GM18909 (cell line): ENCODE measurements around the gene COL5A2.

Source experiments
- ATAC-seq: cut with Tn5 transposase; IDR thresholded peaks from one replicate; pipeline ENCODE4 v1.9.1; 2021; ENCODE audit warnings: mild to moderate bottlenecking; ENCODE audit not compliant: unreplicated experiment, poor library complexity

COL5A2 gene

DNA sequence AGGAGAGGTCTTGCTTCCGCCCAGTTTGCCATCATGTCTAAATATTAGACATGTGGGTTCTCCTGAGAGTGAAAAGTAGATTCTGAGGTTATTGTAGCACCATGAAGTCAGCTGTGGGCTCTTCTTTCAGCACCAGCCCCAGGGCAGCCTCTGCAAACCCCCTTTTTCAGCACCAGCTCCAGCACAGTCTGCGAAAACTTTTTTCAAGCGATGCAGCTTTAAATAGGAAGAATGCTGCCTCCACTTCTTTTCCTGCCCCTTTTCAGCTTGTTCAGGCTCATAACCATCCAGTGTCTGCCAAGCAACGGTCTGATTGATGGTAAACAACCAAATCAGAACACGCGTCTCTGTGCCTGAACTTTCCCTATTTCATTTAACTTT, at the start of gene COL5A2:
TSS of gene COL5A2 (minus strand) at position 192 of the 381 bp plus-strand sequence. CDS start at position 35, 157 bp downstream.
- ATAC-seq: no peak

DNA sequence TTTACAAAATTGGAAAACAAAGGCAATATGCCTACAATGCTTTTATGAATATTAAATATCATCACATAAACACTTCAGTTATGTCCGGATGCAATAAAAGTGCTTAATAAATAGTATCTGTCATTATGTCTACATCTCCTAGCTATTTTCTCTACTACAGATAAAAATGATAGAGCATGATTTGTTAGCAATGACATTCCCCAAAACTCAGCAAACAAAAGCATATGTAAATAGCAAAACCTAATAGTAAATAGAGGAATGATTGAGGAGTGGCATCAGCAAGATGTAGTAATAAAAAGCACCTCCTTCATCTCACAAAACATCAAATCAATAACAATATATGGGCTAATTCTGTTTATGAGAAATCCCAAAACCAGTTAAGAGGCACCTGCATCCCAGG, 46.5 kb upstream of the COL5A2 start:
- ATAC-seq: no peak

DNA sequence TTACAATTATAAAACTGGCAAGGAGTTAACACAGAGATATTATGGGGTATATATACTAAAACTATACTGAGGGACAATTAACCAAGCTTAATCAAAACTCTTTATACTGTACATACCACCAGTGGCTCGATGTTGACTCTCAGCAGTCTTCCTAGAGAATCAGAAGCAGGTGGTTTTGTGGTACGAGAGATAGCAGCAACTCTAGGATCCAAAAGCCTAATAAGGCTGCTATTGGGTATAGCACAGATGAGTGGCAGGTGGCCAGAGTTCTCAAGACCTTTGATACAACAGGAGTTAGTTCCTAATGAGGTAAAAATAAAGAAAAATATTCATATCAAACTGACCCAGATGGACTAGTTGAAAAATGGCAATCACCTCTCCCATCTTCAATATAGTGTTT, 45.5 kb upstream of the COL5A2 start:
- ATAC-seq: no peak

DNA sequence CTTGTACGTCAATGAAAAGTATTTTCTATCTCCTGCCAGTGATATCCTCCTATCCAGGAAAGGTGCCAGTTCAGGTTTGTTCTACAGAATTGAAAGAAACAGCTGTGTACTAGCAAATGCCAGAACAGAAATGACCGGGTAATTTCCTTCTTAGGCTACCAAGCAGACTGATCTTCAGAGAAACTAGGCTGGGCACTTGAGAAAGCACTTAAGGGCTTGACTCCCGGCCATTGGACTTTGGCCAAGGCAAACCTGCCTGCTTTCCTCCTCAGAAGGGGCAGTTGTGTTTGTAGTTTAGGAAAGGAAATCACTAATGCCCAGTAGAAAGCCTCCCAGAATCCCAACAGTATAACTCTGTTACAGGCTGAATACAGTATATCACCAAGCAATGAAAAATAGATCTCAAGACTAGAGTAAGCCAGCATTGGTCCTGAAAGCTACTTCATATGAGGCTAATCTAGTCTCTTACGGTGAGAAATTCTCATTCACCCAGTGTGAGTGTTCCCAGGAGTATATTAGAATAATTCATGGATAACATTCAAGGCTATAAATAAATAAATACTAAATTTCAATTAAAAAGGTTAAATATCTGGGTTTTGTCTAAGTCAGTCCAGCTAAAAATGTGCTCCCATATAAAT, 43.0 kb upstream of the COL5A2 start:
- ATAC-seq: no peak

DNA sequence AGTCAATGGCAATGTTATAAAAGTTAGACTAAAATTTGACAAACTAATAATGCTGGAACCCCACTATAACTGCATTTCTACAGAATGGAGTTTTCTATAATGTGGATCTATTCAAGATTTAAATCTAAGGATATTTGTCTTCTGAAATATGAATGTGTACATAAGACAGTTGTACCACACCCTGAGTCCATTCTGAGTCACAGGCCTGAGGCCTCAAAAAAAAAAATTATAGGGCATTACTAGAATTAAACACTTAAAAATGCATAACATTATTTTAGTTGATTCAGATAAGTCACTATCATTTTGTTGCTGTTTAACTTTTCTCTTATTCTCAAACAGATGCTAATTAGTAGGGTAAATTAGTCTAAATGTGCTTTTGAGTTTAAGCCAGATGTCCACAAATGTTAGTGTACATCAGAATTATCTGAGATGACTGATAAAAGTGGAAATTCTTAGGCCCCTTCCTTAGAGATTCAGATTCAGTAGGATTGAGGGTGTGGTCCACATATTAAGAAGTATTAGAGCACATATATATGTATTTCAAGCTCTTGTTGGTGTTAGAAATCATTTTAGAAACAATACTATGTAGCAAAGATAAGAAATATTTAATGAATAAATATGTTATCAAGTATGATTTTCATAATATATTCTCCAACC, 42.4 kb upstream of the COL5A2 start:
- ATAC-seq: no peak

DNA sequence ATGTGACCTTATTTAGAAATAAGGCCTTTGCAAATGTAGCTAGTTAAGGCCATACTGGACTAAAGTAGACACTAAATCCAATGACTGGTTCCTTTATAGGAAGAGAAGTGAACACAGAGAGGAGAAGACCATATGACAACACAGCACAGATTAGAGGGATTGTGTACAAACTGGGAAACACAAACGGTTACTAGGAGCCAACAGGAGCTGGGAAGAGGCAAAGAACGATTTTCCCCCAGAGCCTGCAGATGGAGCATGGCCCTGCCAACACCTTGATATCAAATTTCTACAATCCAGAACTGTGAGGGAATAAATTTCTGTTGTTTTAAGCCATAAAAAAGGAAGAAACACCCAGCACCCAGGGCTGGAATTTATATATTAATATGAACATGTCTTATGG, 38.7 kb upstream of the COL5A2 start:
- no peak for ATAC-seq

DNA sequence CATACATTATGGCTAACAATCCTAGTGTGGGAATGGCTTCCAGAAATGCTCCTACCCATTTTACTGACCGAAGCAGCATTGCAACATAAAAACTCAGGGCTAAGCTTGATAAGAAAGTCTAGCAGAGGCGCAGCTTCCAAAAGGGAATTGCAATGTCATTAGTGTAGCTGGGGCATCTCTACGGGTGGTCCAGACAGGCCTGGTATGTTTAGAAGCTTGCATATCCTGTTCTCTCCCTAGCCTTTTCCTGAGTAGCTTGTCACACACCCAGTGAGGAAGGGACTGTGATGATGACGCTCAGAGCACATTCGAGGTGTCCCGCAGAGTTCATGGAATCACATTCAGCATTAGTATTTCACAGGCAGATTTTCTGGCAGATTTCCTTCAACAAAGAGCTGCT, 38.0 kb upstream of the COL5A2 start:
- ATAC-seq: no peak

DNA sequence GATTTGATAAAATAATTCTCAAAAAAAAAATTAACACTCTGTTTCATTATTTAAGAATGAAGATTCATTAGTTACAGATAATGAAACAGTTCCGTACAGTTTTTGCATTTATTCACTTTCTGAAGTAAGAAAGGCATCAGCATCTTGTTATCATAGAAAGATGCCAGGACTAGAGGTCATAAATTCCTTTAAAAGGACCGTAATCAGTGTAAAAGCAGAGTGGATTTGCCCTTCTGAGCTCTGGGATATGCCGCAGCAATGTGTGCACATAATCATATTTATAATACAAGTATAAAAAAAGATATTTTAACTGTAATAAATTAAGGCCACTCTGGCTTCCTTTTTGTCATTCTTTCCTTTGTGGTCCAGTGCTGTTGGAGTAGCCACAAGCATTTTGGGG, 37.5 kb upstream of the COL5A2 start:
- no peak for ATAC-seq

DNA sequence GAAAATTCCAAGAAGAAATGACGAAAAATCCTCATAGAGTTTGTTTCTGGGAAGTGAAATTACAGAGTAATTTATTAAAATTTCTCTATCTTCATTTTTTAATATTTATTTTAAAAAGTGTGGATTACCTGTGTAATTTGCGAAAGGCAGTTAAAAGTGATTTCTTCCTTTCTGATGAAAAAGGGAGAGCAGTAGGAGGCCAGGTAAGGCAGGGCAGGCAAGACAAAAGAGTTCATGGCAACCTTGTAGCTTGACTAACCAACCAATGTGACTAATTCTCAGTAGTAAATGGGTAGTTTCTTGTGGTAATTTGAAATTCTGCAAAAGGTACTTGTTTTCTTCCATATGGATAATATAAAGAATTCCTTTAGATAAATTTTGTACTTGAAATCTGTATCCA, 34.9 kb upstream of the COL5A2 start:
- ATAC-seq: no peak

DNA sequence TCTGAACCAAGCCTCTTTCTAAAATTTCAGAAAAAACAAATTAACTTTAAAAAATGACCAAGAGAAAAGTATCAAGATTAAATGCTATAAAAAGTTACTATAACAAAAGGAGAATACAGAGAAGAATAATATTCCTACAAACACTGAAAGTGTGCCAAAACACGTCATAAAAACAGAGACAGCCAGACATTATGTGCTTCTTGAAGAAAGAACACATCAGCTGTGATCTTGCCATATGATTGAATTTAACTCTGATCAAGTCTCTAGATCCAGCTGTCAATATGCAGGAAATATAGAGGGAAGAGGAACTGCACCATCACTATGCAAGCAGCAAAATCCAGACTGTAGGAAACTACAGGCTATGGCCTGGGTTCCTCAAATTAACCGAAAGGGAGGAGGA, 33.7 kb upstream of the COL5A2 start:
- ATAC-seq: no peak

DNA sequence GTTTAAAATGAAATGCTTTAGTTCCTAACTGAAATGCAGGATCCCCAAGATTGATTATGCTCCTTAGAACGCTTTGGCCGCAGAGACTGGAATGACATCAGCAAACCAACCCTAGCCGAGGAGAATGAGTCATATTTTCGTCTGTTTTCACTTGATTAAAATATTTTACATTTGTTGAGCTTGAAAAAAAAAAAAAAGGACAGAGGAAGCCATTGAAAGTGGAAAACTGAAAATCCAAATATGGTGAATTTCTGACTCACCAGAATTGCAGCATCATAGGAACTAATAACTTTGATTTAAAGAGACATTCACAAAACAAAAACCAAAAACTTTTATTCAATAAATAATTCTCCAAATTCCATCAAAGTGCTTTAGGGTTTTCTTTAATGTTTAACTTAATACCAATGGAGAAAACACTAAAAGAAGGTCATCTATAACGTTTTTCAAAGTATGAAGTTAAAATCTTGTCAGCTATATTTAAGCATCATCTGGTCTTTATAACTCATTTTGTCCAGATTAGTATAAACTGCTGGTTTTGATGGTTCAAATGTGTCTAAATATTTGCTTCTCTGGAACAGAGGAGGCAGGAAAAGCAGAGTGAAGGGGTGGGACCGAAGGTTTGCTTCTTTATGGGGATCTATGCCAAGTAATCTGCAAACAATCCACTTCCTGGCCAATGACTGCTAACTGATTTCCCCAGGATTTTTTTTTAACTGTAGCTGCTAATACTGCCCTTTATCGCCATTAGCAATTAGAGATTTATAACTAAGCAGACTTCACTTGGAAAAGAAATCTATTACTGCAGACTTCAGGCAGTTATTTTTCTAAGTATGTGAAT, 30.9 kb upstream of the COL5A2 start:
- ATAC-seq: no peak

DNA sequence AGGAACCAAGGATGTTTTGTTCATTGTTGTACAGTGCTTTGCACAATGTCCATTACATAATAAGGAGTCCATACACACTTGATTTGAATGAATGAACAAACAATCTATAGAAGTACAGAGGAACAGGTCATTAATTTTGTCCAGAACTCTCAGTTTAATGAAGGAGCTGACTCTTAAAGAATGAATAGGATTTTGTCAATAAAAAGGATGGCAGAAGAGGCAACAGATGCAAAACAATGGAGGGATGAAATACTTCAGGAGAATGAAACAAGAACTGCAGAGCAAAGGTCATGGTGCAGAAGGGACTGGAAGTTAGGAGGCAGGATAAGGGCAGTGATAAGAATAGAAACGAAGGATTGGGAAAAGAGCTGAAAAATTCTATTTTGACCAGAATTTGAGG, 28.7 kb upstream of the COL5A2 start:
- ATAC-seq: no peak

DNA sequence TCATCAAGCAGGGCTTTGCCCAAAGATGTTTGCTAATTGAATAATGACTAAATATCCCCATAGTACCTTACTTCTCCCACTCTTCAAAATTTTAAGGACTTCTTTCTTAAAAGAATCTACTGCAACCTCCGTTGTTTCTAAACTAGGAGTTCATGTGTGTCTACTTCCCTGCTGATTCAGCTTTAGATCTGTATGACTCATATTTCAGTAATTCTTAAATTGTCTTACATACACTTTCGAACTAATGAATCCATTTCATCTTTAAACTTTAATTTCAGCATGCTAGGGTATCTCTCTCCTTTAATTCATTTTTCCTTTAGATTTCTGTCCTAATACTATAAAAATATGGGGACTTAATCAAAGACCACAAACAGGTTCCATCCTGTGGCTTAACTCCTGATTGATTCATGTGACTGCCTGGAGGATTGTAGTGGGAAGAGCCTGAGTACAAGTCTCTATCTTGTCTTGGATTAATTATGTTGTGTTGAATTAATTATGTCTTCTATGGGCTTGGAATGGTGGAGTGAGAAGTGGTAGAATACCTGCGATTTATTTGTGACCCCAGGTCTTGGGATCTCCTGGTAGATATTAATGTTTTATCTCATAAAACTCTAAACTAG, 24.9 kb upstream of the COL5A2 start:
- ATAC-seq: no peak

DNA sequence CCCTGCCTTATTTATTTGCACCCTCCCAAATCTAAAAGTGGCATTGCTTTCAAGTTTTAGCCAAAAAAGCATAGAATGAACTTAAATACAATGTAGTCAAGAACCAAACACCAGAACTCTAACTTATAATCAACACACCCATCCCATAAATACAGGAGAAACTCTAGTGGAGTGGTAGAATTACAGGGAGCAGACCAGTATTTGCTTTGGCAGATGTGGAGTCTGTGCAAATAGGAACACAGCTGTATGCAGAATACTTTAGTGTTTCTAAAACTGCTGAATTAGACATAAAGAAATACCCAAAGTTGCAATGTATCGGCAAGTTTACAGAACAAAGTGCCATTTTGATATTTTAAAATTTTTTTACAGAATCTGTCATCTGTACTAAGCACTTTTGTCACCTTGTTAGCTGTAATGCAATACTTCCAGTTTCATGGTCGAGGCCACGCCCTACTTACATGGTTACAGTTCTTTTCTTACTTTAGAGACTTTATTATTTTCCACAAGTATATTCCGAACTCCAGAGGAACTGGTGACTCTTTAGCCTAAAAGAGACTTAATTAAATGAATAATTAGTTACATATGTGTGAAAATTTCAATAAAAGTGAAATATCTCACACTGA, 23.7 kb upstream of the COL5A2 start:
- no peak for ATAC-seq

DNA sequence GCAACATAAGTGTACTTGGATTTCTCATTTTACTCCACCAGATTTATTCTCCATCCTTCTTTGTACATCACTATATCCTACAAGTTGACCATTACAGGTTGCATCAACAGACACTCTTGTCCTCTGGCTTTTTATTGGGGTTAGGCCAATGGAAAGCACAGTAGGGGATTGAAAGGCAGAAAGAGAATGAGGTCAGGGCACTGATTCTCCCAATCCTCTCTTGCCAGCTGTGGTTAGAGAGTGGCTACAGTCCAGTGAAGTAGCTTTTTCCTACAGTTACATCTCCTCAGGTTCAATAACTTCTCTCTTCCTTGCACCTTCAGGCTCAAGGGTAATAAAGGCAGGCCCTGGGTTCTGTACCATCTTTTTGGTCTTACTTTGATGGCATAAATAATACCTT, 20.2 kb upstream of the COL5A2 start:
- ATAC-seq: no peak

DNA sequence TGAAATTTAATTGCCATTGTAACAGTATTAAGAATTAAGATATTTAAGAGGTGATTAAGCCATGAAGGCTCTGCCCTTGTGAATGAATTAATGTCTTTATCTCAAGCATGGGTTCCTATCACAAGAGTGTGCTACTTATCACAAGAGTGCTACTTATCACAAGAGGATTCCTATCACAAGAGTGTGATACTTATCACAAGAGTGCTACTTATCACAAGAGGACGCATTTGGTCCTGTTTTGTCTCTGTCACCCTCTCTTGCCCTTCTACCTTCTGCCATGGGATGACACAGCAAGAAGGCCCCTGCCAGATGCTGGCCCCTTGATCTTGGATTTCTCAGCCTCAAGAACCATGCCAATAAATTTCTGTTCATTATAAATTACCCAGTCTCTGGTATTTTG, 13.2 kb upstream of the COL5A2 start:
- no peak for ATAC-seq

DNA sequence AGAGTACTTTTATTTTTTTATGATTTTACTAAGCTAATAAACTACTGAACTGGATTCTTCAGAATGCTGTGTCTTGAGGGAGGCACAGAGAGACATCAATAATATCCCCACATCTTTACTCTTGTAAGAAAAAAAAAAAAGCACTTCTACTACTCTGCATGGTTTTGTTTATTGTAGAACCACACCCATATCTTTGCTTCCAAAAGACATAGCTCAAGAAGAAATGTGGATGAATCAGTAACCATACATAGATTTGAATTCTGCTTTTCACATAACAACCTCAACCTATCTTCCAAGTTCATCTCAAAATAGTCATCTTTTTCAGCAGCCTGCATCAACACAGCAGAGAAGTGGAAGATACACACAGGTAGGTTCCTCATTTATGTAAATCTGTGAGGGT, 12.2 kb upstream of the COL5A2 start:
- no peak for ATAC-seq

DNA sequence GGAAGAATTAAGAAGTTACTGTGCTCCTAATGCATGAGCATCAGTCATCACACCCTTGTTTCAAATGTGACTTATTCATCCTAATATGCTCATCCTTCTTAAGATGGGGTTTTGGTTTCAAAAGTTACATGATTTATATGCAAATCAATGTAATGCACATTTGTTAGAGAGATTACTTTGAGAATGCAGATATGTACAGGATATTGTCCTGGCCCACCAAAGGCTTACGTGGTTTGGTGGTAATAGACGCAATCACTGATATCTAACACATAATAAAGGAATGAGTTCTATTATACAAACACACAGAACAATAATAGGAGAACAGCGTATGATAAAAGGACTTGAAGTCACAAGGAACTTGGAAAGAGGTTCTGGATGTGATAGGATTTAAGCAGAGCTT, 11.1 kb upstream of the COL5A2 start:
- no peak for ATAC-seq

DNA sequence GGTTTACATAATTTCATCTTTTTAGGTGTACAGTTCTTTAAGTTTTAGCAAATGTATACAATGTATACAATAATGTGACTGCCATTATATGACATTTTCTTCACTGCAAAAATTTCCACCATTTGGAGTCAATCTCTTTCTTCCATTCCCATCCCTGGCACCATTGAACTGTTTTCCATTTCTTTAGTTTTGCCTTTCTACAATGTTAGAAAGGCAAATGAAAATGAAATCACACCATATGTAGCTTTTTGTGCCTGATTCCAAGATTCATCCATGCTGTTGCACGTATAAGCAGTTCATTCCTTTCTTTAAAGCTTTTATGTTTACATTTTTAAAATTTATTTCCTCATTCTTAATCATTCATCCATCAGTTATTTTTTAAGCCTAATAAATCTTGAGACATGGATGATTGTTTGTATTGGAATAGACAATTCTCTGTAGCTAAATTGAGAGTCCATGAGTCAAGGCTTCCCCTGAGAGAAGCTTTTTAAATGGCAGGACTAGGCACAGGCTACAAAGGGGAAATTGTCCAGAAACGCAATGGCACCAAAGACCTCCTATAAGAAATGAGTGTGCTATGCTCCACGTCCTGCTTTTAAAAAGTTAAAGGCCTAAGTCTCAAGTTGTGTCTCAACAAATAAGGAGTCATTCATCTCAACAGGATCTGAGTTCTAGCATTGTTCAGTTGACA, 8.7 kb upstream of the COL5A2 start:
- no peak for ATAC-seq

DNA sequence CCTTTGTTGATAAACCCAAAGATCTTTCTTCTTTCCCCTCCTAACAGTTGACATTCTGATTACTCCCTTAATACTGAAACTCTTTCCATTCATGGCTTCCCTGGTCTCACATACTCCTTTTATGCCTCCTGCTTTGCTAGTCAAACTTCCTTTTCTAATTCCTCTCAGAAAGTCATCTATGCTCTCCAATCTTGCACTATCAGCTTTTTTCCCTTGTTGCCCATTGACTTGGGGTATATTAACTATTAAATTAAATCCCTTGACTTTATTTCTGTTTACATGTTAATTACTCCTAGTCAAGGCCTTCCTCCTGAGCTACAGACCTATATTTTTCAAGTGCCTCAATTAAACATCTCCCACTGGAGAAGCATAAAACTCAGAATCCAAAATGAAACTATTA, 3.6 kb upstream of the COL5A2 start:
- no peak for ATAC-seq
